ENCODE results near the gene POMT2. TPM values are rescaled to one million over a fixed set of nuclear protein-coding genes. Genes with fewer than 3 reads are reported as not detected.

The POMT2 gene
- total and polyA plus RNA-seq, 9 donors = 6.7 to 35.3 (median 16.1) TPM

GRCh38 chr14:77257700-77258099, 63.0 kb downstream of the POMT2 start:
- 76 to 89% (median 86%) methylated on average over 7 to 10 of the region's 10 CpGs for WGBS, 3 donors
- intact Hi-C loops (cut with DNase I) = no loop called here
- Histone ChIP-seq H3K9me3 (no peaks in the 10 kb centered on the region), H3K27me3 (no peaks in the 10 kb centered on the region), H3K4me1 (ENCODE audit: insufficient read depth) (no peaks in the 10 kb centered on the region), H3K4me3 (no peak overlapping the region), H3K36me3 (no peaks in the 10 kb centered on the region), H3K27ac (no peak overlapping the region)
- no peak for DNase-seq
- no peak for TF ChIP-seq POLR2A (IDR thresholded peaks at IDR 0.05)
- no peak for TF ChIP-seq CTCF (IDR thresholded peaks at IDR 0.05)
- no peak for TF ChIP-seq EP300 (IDR thresholded peaks at IDR 0.05)

- 88 to 91% (median 90%) methylated on average over 7 to 8 of the region's 8 CpGs for WGBS, 3 donors
- no peaks in the 10 kb centered on the region for H3K4me1 ChIP-seq (ENCODE audit: insufficient read depth)
- no peaks in the 10 kb centered on the region for H3K27me3 ChIP-seq
- TF ChIP-seq POLR2A (IDR thresholded peaks at IDR 0.05) (no peak), CTCF (IDR thresholded peaks at IDR 0.05) (no peak), EP300 (IDR thresholded peaks at IDR 0.05) (no peak)
- intact Hi-C loops (cut with DNase I) = no loop called here
- DNase-seq = no peak
- no peaks in the 10 kb centered on the region for H3K9me3 ChIP-seq
- H3K27ac ChIP-seq = no peak overlapping the region
- no peaks in the 10 kb centered on the region for H3K36me3 ChIP-seq
- H3K4me3 ChIP-seq = no peak overlapping the region
Observed at GRCh38 chr14:77256694-77257093, 64.0 kb downstream of the POMT2 start.

- H3K27me3 ChIP-seq = no peaks in the 10 kb centered on the region
- no peaks in the 10 kb centered on the region for H3K9me3 ChIP-seq
- no peak for TF ChIP-seq EP300 (IDR thresholded peaks at IDR 0.05)
- no peak for TF ChIP-seq CTCF (IDR thresholded peaks at IDR 0.05)
- TF ChIP-seq POLR2A (IDR thresholded peaks at IDR 0.05) = no peak
- H3K4me3 ChIP-seq = no peak overlapping the region
- no peak overlapping the region for H3K27ac ChIP-seq
- 68 to 80% (median 76%) methylated on average over 20 of the region's 20 CpGs for WGBS, 3 donors
- DNase-seq = no peak
- intact Hi-C loops (cut with DNase I) = no loop called here
- no peaks in the 10 kb centered on the region for H3K4me1 ChIP-seq (ENCODE audit: insufficient read depth)
- H3K36me3 ChIP-seq = no peaks in the 10 kb centered on the region
Observed at GRCh38 chr14:77253333-77254190, 67.1 kb downstream of the POMT2 start.

GRCh38 chr14:77251870-77252269, 68.8 kb downstream of the POMT2 start:
- 89 to 93% (median 91%) methylated on average over 11 of the region's 11 CpGs for WGBS, 3 donors

More at GRCh38 chr14:77251870-77252269, 68.8 kb downstream of the POMT2 start:
- DNase-seq = no peak
- TF ChIP-seq EP300 (IDR thresholded peaks at IDR 0.05) (no peak), POLR2A (IDR thresholded peaks at IDR 0.05) (no peak), CTCF (IDR thresholded peaks at IDR 0.05) (no peak)
- no peaks in the 10 kb centered on the region for H3K4me1 ChIP-seq (ENCODE audit: insufficient read depth)
- intact Hi-C loops (cut with DNase I) = no loop called here
- H3K36me3 ChIP-seq = no peaks in the 10 kb centered on the region
- no peak overlapping the region for H3K4me3 ChIP-seq
- H3K27me3 ChIP-seq = no peaks in the 10 kb centered on the region
- H3K27ac ChIP-seq = no peak overlapping the region
- H3K9me3 ChIP-seq = no peaks in the 10 kb centered on the region
